WTC11 (cell line): ENCODE results near the gene H6PD. TPM values are rescaled to one million over a fixed set of nuclear protein-coding genes. Genes with fewer than 3 reads are reported as not detected.

Experiments used
- ATAC-seq: fragments of 200-7000 bp; cut with Tn5 transposase; 2 replicates; pipeline ENCODE4 v1.10.0; 2021; ENCODE audit warnings: mild to moderate bottlenecking, moderate library complexity
- CTCF ChIA-PET: fragments of 300-600 bp; sonication (Branson Sonifier 250); formaldehyde crosslinking; loops from one replicate; lab custom pipeline; 2021; ENCODE audit warnings: antibody characterized with exemption; lab: Charles Lee
- POLR2A ChIA-PET: fragments of 350-600 bp; sonication (Branson Sonifier 250); formaldehyde crosslinking; loops from one replicate; lab custom pipeline; 2021; ENCODE audit warnings: antibody characterized with exemption; lab: Charles Lee
- DNase-seq: peaks from one replicate; pipeline ENCODE4 v3.0.0; 2021; ENCODE audit warnings: low spot score
- H3K27ac Mint-ChIP-seq: 2 replicates; pipeline ENCODE4 v1.8.0; 2021; ENCODE audit warnings: mixed read lengths
- H3K27me3 Mint-ChIP-seq: 2 replicates; pipeline ENCODE4 v1.8.0; 2021; ENCODE audit warnings: low read depth, mild to moderate bottlenecking, moderate library complexity, mixed read lengths
- H3K36me3 Mint-ChIP-seq: 2 replicates; pipeline ENCODE4 v1.8.0; 2021; ENCODE audit warnings: mixed read lengths
- H3K4me1 Mint-ChIP-seq: 2 replicates; pipeline ENCODE4 v1.8.0; 2022; ENCODE audit warnings: mixed read lengths
- H3K4me3 Mint-ChIP-seq: 2 replicates; pipeline ENCODE4 v1.8.0; 2021; ENCODE audit warnings: mild to moderate bottlenecking, moderate library complexity, mixed read lengths
- H3K9me3 Mint-ChIP-seq: 2 replicates; pipeline ENCODE4 v1.8.0; 2021; ENCODE audit warnings: mixed read lengths
- CBFB ChIP-seq: sonication (generic); formaldehyde crosslinking; IDR thresholded peaks from 2 replicates; pipeline ENCODE4 v1.8.1; 2022; ENCODE audit warnings: mild to moderate bottlenecking, low read depth, missing genetic modification reagents
- CDX4 ChIP-seq: fragments of 250-450 bp; sonication (Bioruptor Pico); IDR thresholded peaks from 2 replicates; pipeline ENCODE4 v1.9.0; 2021; ENCODE audit warnings: moderate library complexity, mild to moderate bottlenecking, inconsistent platforms, borderline replicate concordance
- E2F5 ChIP-seq: sonication (generic); formaldehyde crosslinking; IDR thresholded peaks from 2 replicates; pipeline ENCODE4 v1.8.1; 2022; ENCODE audit warnings: mild to moderate bottlenecking, moderate library complexity, missing genetic modification reagents
- EMX1 ChIP-seq: fragments of 250-450 bp; sonication (Bioruptor Pico); IDR thresholded peaks from 2 replicates; pipeline ENCODE4 v1.8.0; 2021; ENCODE audit warnings: mild to moderate bottlenecking
- GRHL2 ChIP-seq: fragments of 250-450 bp; sonication (Bioruptor Pico); IDR thresholded peaks from 2 replicates; pipeline ENCODE4 v1.8.0; 2022; ENCODE audit warnings: mild to moderate bottlenecking, moderate library complexity; ENCODE audit not compliant: insufficient replicate concordance, severe bottlenecking
- JUN ChIP-seq: sonication (generic); formaldehyde crosslinking; IDR thresholded peaks from 2 replicates; pipeline ENCODE4 v1.8.0; 2023; ENCODE audit warnings: mild to moderate bottlenecking, missing genetic modification reagents
- KAT7 ChIP-seq: sonication (generic); formaldehyde crosslinking; IDR thresholded peaks from 2 replicates; pipeline ENCODE4 v1.8.1; 2023; ENCODE audit warnings: missing genetic modification reagents, mild to moderate bottlenecking, borderline replicate concordance
- NR1H2 ChIP-seq: sonication (generic); formaldehyde crosslinking; IDR thresholded peaks from 2 replicates; pipeline ENCODE4 v1.9.0; 2021; ENCODE audit warnings: mild to moderate bottlenecking, moderate library complexity, missing genetic modification reagents
- ZNF121 ChIP-seq: sonication (generic); formaldehyde crosslinking; IDR thresholded peaks from 2 replicates; pipeline ENCODE4 v1.8.0; 2023; ENCODE audit warnings: missing genetic modification reagents
- ZNF423 ChIP-seq: fragments of 250-450 bp; sonication (Bioruptor Pico); IDR thresholded peaks from 2 replicates; pipeline ENCODE4 v2.1.2; 2022; ENCODE audit warnings: mild to moderate bottlenecking, moderate library complexity
- ZSCAN18 ChIP-seq: fragments of 250-450 bp; sonication (Bioruptor Pico); IDR thresholded peaks from 2 replicates; pipeline ENCODE4 v2.1.2; 2022; ENCODE audit warnings: mild to moderate bottlenecking, moderate library complexity
- total RNA-seq: library from RNA; stranded (reverse); gene quantifications from 3 replicates; pipeline ENCODE4 v1.2.3, GENCODE V29; 2021
- TF ChIP-seq, protein P1 (sequence below): fragments of 250-450 bp; sonication (Bioruptor Pico); conservative IDR thresholded peaks from 2 replicates; pipeline ENCODE4 v1.9.0; 2021; ENCODE audit warnings: mild to moderate bottlenecking
- TF ChIP-seq, protein P2 (sequence below): sonication (generic); formaldehyde crosslinking; IDR thresholded peaks from 2 replicates; pipeline ENCODE4 v1.8.1; 2022; ENCODE audit warnings: low read depth, missing genetic modification reagents, borderline replicate concordance
- TF ChIP-seq, protein P3 (sequence below): sonication (generic); formaldehyde crosslinking; IDR thresholded peaks from 2 replicates; pipeline ENCODE4 v1.8.0; 2023; ENCODE audit warnings: missing genetic modification reagents, mild to moderate bottlenecking, borderline replicate concordance
- TF ChIP-seq, protein P4 (sequence below): sonication (generic); formaldehyde crosslinking; IDR thresholded peaks from 2 replicates; pipeline ENCODE4 v1.8.0; 2023; ENCODE audit warnings: mild to moderate bottlenecking, missing genetic modification reagents
- TF ChIP-seq, protein P5 (sequence below): fragments of 250-450 bp; sonication (Bioruptor Pico); IDR thresholded peaks from 2 replicates; pipeline ENCODE4 v1.9.0; 2021; ENCODE audit warnings: mild to moderate bottlenecking

The H6PD gene
- total RNA-seq, 1 experiment from 2014 or later: 7.4 TPM

DNA sequence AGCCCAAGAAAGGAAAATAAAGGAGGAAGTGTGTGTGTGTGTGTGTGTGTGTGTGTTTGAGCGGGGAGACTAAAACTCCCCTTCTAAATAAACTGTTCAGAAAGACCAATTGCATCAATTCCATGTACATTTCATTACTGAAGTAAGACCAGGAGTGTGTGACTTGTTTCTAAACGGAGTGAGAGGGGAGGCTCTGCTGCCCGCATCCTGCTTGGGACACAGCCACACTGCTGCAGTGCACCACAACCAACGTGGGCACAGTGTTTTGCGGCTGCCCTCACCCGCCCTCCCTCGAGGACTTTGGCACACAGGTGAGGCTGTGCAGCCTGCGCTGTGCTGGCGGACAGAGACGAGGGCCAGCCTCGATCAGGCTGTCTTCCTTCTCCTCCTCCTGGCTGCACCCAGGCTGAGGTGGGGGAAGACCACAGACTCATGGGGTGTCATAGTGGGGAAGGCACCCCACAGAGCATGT lies 31.0 kb upstream of the H6PD start (continued):
- TF ChIP-seq KAT7 (no peak), ZNF121 (no peak), NR1H2 (CRISPR knock-in tag) (no peak), ZSCAN18 (CRISPR knock-in tag) (no peak)
- TF ChIP-seq, protein P1, sequence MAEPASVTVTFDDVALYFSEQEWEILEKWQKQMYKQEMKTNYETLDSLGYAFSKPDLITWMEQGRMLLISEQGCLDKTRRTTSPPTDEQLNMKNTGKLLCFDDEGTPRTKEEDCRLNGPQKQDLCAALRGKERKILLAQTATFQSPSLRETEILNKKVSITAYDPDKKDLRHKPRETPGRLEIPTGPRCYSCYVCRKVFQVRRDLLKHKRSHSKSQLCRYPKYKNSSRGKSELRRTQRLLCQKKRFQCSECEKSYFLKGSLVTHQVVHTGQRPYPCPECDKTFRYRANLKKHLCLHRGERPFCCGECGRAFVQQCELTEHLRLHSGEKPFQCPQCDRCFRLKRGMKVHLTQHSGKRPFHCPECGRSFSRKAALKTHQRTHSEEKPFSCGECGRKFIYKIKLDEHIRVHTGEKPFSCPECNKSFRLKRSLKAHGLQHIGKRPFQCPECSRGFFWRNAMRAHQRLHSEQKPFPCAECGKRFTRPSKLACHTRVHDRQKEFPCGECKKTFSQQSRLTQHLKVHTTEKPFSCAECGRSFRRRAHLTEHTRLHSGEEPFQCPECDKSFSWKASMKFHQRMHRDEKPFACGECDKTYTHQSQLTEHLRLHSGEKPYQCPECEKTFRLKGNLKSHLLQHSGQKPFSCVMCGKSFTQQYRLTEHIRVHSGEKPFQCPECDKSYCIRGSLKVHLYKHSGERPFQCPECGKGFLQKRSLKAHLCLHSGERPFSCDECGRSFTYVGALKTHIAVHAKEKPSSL: no peak

GRCh38 chr1:9204156-9204720 lies 30.3 kb upstream of the H6PD start:
- POLR2A ChIA-PET: no interaction called here
- no peaks in the 10 kb centered on the region for H3K9me3 Mint-ChIP-seq
- no peak for DNase-seq
- no peak for TF ChIP-seq CBFB
- TF ChIP-seq, protein P2, sequence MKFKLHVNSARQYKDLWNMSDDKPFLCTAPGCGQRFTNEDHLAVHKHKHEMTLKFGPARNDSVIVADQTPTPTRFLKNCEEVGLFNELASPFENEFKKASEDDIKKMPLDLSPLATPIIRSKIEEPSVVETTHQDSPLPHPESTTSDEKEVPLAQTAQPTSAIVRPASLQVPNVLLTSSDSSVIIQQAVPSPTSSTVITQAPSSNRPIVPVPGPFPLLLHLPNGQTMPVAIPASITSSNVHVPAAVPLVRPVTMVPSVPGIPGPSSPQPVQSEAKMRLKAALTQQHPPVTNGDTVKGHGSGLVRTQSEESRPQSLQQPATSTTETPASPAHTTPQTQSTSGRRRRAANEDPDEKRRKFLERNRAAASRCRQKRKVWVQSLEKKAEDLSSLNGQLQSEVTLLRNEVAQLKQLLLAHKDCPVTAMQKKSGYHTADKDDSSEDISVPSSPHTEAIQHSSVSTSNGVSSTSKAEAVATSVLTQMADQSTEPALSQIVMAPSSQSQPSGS (CRISPR knock-in tag): no peak
- TF ChIP-seq EMX1 (CRISPR knock-in tag): no peak
- TF ChIP-seq ZNF423 (CRISPR knock-in tag): no peak
- TF ChIP-seq, protein P3, sequence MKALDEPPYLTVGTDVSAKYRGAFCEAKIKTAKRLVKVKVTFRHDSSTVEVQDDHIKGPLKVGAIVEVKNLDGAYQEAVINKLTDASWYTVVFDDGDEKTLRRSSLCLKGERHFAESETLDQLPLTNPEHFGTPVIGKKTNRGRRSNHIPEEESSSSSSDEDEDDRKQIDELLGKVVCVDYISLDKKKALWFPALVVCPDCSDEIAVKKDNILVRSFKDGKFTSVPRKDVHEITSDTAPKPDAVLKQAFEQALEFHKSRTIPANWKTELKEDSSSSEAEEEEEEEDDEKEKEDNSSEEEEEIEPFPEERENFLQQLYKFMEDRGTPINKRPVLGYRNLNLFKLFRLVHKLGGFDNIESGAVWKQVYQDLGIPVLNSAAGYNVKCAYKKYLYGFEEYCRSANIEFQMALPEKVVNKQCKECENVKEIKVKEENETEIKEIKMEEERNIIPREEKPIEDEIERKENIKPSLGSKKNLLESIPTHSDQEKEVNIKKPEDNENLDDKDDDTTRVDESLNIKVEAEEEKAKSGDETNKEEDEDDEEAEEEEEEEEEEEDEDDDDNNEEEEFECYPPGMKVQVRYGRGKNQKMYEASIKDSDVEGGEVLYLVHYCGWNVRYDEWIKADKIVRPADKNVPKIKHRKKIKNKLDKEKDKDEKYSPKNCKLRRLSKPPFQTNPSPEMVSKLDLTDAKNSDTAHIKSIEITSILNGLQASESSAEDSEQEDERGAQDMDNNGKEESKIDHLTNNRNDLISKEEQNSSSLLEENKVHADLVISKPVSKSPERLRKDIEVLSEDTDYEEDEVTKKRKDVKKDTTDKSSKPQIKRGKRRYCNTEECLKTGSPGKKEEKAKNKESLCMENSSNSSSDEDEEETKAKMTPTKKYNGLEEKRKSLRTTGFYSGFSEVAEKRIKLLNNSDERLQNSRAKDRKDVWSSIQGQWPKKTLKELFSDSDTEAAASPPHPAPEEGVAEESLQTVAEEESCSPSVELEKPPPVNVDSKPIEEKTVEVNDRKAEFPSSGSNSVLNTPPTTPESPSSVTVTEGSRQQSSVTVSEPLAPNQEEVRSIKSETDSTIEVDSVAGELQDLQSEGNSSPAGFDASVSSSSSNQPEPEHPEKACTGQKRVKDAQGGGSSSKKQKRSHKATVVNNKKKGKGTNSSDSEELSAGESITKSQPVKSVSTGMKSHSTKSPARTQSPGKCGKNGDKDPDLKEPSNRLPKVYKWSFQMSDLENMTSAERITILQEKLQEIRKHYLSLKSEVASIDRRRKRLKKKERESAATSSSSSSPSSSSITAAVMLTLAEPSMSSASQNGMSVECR: no peak
- TF ChIP-seq E2F5: no peak
- TF ChIP-seq, protein P4, sequence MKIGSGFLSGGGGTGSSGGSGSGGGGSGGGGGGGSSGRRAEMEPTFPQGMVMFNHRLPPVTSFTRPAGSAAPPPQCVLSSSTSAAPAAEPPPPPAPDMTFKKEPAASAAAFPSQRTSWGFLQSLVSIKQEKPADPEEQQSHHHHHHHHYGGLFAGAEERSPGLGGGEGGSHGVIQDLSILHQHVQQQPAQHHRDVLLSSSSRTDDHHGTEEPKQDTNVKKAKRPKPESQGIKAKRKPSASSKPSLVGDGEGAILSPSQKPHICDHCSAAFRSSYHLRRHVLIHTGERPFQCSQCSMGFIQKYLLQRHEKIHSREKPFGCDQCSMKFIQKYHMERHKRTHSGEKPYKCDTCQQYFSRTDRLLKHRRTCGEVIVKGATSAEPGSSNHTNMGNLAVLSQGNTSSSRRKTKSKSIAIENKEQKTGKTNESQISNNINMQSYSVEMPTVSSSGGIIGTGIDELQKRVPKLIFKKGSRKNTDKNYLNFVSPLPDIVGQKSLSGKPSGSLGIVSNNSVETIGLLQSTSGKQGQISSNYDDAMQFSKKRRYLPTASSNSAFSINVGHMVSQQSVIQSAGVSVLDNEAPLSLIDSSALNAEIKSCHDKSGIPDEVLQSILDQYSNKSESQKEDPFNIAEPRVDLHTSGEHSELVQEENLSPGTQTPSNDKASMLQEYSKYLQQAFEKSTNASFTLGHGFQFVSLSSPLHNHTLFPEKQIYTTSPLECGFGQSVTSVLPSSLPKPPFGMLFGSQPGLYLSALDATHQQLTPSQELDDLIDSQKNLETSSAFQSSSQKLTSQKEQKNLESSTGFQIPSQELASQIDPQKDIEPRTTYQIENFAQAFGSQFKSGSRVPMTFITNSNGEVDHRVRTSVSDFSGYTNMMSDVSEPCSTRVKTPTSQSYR (CRISPR knock-in tag): no peak
- no peak for TF ChIP-seq CDX4
- no peak for TF ChIP-seq GRHL2 (CRISPR knock-in tag)
- no peak for TF ChIP-seq JUN
- TF ChIP-seq, protein P5, sequence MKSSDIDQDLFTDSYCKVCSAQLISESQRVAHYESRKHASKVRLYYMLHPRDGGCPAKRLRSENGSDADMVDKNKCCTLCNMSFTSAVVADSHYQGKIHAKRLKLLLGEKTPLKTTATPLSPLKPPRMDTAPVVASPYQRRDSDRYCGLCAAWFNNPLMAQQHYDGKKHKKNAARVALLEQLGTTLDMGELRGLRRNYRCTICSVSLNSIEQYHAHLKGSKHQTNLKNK: no peak
- H3K27ac Mint-ChIP-seq: no peak overlapping the region
- no peak overlapping the region for H3K4me3 Mint-ChIP-seq
- CTCF ChIA-PET: interaction anchor here (1.8 kb wide), 1 partner anchor 94 kb away, joined by 5 read pairs; no protein-coding TSS in a partner anchor
- no peak for ATAC-seq
- H3K36me3 Mint-ChIP-seq: no peaks in the 10 kb centered on the region
- peaks cover 55% of the 10 kb centered on the region for H3K27me3 Mint-ChIP-seq
- peaks cover 20% of the 10 kb centered on the region for H3K4me1 Mint-ChIP-seq
